Stimulated activated effector memory CD8-positive, alpha-beta T cell treated with anti-CD3 and anti-CD28 coated beads, Interleukin-12 subunit alpha, Interleukin-12 subunit beta, amount 100 ng/mL, for 72 hours (primary cell): Measurements from ENCODE around the gene ST3GAL6.
A peak's percentile ranks its signal among the peaks of the same experiment; 100 is the strongest.

ENCODE experiments used
- ATAC-seq: fragments of 150-1000 bp; cut with Tn5 transposase; 2 replicates; pipeline ENCODE4 v1.10.0; 2021
- DNase-seq, 2 donors: peaks; one replicate each; pipeline ENCODE4 v3.0.0; 2021 to 2022; ENCODE audit warnings: low spot score in 2 of 2
- H3K27ac Mint-ChIP-seq: one replicate; pipeline ENCODE4 v1.8.0; 2022; ENCODE audit warnings: mild to moderate bottlenecking, mixed read lengths
- H3K36me3 Mint-ChIP-seq: one replicate; pipeline ENCODE4 v1.8.0; 2022; ENCODE audit warnings: mild to moderate bottlenecking, mixed read lengths
- H3K4me1 Mint-ChIP-seq: one replicate; pipeline ENCODE4 v1.8.0; 2022; ENCODE audit warnings: mixed read lengths
- H3K4me3 Mint-ChIP-seq: one replicate; pipeline ENCODE4 v1.8.0; 2022; ENCODE audit warnings: mild to moderate bottlenecking, mixed read lengths
- H3K9me3 Mint-ChIP-seq: one replicate; pipeline ENCODE4 v1.8.0; 2022; ENCODE audit warnings: mixed read lengths

ST3GAL6 gene

GRCh38 chr3:98755601-98756000, 7.5 kb upstream of the ST3GAL6 start:
- no peak overlapping the region for H3K27ac Mint-ChIP-seq
- DNase-seq = no peak
- no peaks in the 10 kb centered on the region for H3K36me3 Mint-ChIP-seq
- H3K4me3 Mint-ChIP-seq = no peak overlapping the region
- no peaks in the 10 kb centered on the region for H3K4me1 Mint-ChIP-seq
- no peak for ATAC-seq
- H3K9me3 Mint-ChIP-seq = no peaks in the 10 kb centered on the region

- no peak overlapping the region for H3K27ac Mint-ChIP-seq
- no peaks in the 10 kb centered on the region for H3K36me3 Mint-ChIP-seq
- DNase-seq (no peak), ATAC-seq (no peak)
- H3K4me1 Mint-ChIP-seq = no peaks in the 10 kb centered on the region
- H3K9me3 Mint-ChIP-seq = no peaks in the 10 kb centered on the region
- no peak overlapping the region for H3K4me3 Mint-ChIP-seq
These were observed 3.5 kb upstream of the ST3GAL6 start for GRCh38 chr3:98759629-98760028.

- H3K4me3 Mint-ChIP-seq = no peak overlapping the region
- no peaks in the 10 kb centered on the region for H3K36me3 Mint-ChIP-seq
- no peak for DNase-seq
- no peaks in the 10 kb centered on the region for H3K9me3 Mint-ChIP-seq
- ATAC-seq = no peak
- H3K27ac Mint-ChIP-seq = no peak overlapping the region
- H3K4me1 Mint-ChIP-seq = no peaks in the 10 kb centered on the region
These were observed 1.4 kb upstream of the ST3GAL6 start for GRCh38 chr3:98761643-98762229.

GRCh38 chr3:98763819-98764418, 779 bp downstream of the ST3GAL6 start:
- Mint-ChIP-seq H3K36me3 (no peaks in the 10 kb centered on the region), H3K27ac (no peak overlapping the region), H3K4me3 (no peak overlapping the region), H3K9me3 (no peaks in the 10 kb centered on the region), H3K4me1 (no peaks in the 10 kb centered on the region)
- peak; percentile 32 for ATAC-seq
- no peak for DNase-seq

GRCh38 chr3:98764472-98764884, 1.3 kb downstream of the ST3GAL6 start:
- Mint-ChIP-seq H3K4me3 (no peak overlapping the region), H3K9me3 (no peaks in the 10 kb centered on the region), H3K4me1 (no peaks in the 10 kb centered on the region), H3K36me3 (no peaks in the 10 kb centered on the region), H3K27ac (no peak overlapping the region)
- no peak for DNase-seq
- no peak for ATAC-seq

- DNase-seq = no peak
- no peak overlapping the region for H3K4me3 Mint-ChIP-seq
- H3K9me3 Mint-ChIP-seq = no peaks in the 10 kb centered on the region
- no peak for ATAC-seq
- H3K27ac Mint-ChIP-seq = no peak overlapping the region
- no peaks in the 10 kb centered on the region for H3K36me3 Mint-ChIP-seq
- no peaks in the 10 kb centered on the region for H3K4me1 Mint-ChIP-seq
These were observed 2.6 kb downstream of the ST3GAL6 start for GRCh38 chr3:98765721-98766120.

- H3K27ac Mint-ChIP-seq = no peak overlapping the region
- H3K9me3 Mint-ChIP-seq = no peaks in the 10 kb centered on the region
- ATAC-seq (no peak), DNase-seq (no peak)
- H3K4me3 Mint-ChIP-seq = no peak overlapping the region
- H3K36me3 Mint-ChIP-seq = no peaks in the 10 kb centered on the region
- H3K4me1 Mint-ChIP-seq = no peaks in the 10 kb centered on the region
These were observed 3.8 kb downstream of the ST3GAL6 start for GRCh38 chr3:98766924-98767323.

GRCh38 chr3:98768961-98769360, 5.8 kb downstream of the ST3GAL6 start:
- H3K36me3 Mint-ChIP-seq = no peaks in the 10 kb centered on the region
- ATAC-seq (no peak), DNase-seq (no peak)
- no peaks in the 10 kb centered on the region for H3K4me1 Mint-ChIP-seq
- H3K9me3 Mint-ChIP-seq = no peaks in the 10 kb centered on the region
- H3K27ac Mint-ChIP-seq = no peak overlapping the region
- no peak overlapping the region for H3K4me3 Mint-ChIP-seq

GRCh38 chr3:98769448-98769847, 6.3 kb downstream of the ST3GAL6 start:
- Mint-ChIP-seq H3K4me1 (no peaks in the 10 kb centered on the region), H3K9me3 (no peaks in the 10 kb centered on the region), H3K36me3 (no peaks in the 10 kb centered on the region), H3K27ac (no peak overlapping the region), H3K4me3 (no peak overlapping the region)
- DNase-seq = no peak
- no peak for ATAC-seq

- DNase-seq (no peak), ATAC-seq (no peak)
- Mint-ChIP-seq H3K4me3 (no peak overlapping the region), H3K4me1 (no peaks in the 10 kb centered on the region), H3K9me3 (no peaks in the 10 kb centered on the region), H3K36me3 (no peaks in the 10 kb centered on the region), H3K27ac (no peak overlapping the region)
These were observed 7.3 kb downstream of the ST3GAL6 start for GRCh38 chr3:98770261-98771039.

GRCh38 chr3:98772022-98772421, 8.9 kb downstream of the ST3GAL6 start:
- no peaks in the 10 kb centered on the region for H3K36me3 Mint-ChIP-seq
- H3K4me1 Mint-ChIP-seq = no peaks in the 10 kb centered on the region
- H3K27ac Mint-ChIP-seq = no peak overlapping the region
- no peak for DNase-seq
- H3K4me3 Mint-ChIP-seq = no peak overlapping the region
- ATAC-seq = no peak
- H3K9me3 Mint-ChIP-seq = no peaks in the 10 kb centered on the region

GRCh38 chr3:98775459-98776139, 12.5 kb downstream of the ST3GAL6 start:
- no peak for ATAC-seq
- H3K27ac Mint-ChIP-seq = no peak overlapping the region
- H3K4me3 Mint-ChIP-seq = no peak overlapping the region
- DNase-seq = no peak
- H3K9me3 Mint-ChIP-seq = no peaks in the 10 kb centered on the region
- H3K4me1 Mint-ChIP-seq = no peaks in the 10 kb centered on the region
- no peaks in the 10 kb centered on the region for H3K36me3 Mint-ChIP-seq

- H3K27ac Mint-ChIP-seq = no peak overlapping the region
- DNase-seq (no peak), ATAC-seq (no peak)
- H3K4me1 Mint-ChIP-seq = no peaks in the 10 kb centered on the region
- no peaks in the 10 kb centered on the region for H3K36me3 Mint-ChIP-seq
- no peak overlapping the region for H3K4me3 Mint-ChIP-seq
- no peaks in the 10 kb centered on the region for H3K9me3 Mint-ChIP-seq
These were observed 13.0 kb downstream of the ST3GAL6 start for GRCh38 chr3:98776140-98776493.

- DNase-seq = no peak
- H3K27ac Mint-ChIP-seq = no peak overlapping the region
- H3K36me3 Mint-ChIP-seq = no peaks in the 10 kb centered on the region
- H3K4me3 Mint-ChIP-seq = no peak overlapping the region
- H3K9me3 Mint-ChIP-seq = no peaks in the 10 kb centered on the region
- no peaks in the 10 kb centered on the region for H3K4me1 Mint-ChIP-seq
- ATAC-seq = no peak
These were observed 14.1 kb downstream of the ST3GAL6 start for GRCh38 chr3:98777286-98777685.

GRCh38 chr3:98777801-98778220, 14.7 kb downstream of the ST3GAL6 start:
- no peaks in the 10 kb centered on the region for H3K4me1 Mint-ChIP-seq
- ATAC-seq (no peak), DNase-seq (no peak)
- H3K4me3 Mint-ChIP-seq = no peak overlapping the region
- H3K9me3 Mint-ChIP-seq = no peaks in the 10 kb centered on the region
- no peaks in the 10 kb centered on the region for H3K36me3 Mint-ChIP-seq
- no peak overlapping the region for H3K27ac Mint-ChIP-seq

GRCh38 chr3:98778383-98778782, 15.2 kb downstream of the ST3GAL6 start:
- Mint-ChIP-seq H3K4me3 (no peak overlapping the region), H3K36me3 (no peaks in the 10 kb centered on the region), H3K27ac (no peak overlapping the region), H3K4me1 (no peaks in the 10 kb centered on the region), H3K9me3 (no peaks in the 10 kb centered on the region)
- ATAC-seq (no peak), DNase-seq (no peak)
